Psoas muscle (tissue), 8 donors: ENCODE data around the gene SETBP1. TPM values are rescaled to one million over a fixed set of nuclear protein-coding genes. Genes with fewer than 3 reads are reported as not detected.
A peak's percentile ranks its signal among the peaks of the same experiment; 100 is the strongest.

ENCODE experiments used
- ATAC-seq, 4 donors: fragments of 200-7000 bp; cut with Tn5 transposase; one replicate each; pipeline ENCODE4 v1.9.1; 2020; ENCODE audit warnings: moderate library complexity in 3 of 4, mild to moderate bottlenecking in 2 of 4
- DNase-seq, 2 donors: peaks; one replicate each; pipeline ENCODE4 v3.0.0-alpha.2; 2020
- H3K27ac ChIP-seq: fragments of 200-600 bp; one replicate; pipeline ENCODE4 v1.8.0; 2022
- H3K27me3 ChIP-seq, 3 donors: fragments of 200-600 bp in 1 of 3; one replicate each; pipeline versions ENCODE4 v1.6.1 to v1.8.0; 2013 to 2022; ENCODE audit warnings: low read length in 2 of 3, mild to moderate bottlenecking in 2 of 3, moderate library complexity in 1 of 3; ENCODE audit not compliant: insufficient read depth in 3 of 3
- H3K36me3 ChIP-seq, 2 donors: fragments of 200-600 bp in 1 of 2; one replicate each; pipeline versions ENCODE4 v1.6.1 to v1.8.0; 2013 to 2022; ENCODE audit warnings: low read depth in 1 of 2, mild to moderate bottlenecking in 1 of 2, moderate library complexity in 1 of 2; ENCODE audit not compliant: insufficient read depth in 1 of 2
- H3K4me1 ChIP-seq: fragments of 200-600 bp; one replicate; pipeline ENCODE4 v1.8.0; 2022
- H3K4me3 ChIP-seq: fragments of 200-600 bp; one replicate; pipeline ENCODE4 v1.8.0; 2022; ENCODE audit warnings: mild to moderate bottlenecking
- H3K9me3 ChIP-seq: fragments of 200-600 bp; one replicate; pipeline ENCODE4 v1.8.0; 2022
- WGBS, 3 donors: extraction: QIAGEN DNeasy Blood & Tissue Kit; methylation state at CpG; one replicate each; pipeline versions ENCODE4 v1.1.6 to v1.1.7; 2013; 5-methylcytosine and 5-hydroxymethylcytosine counted together
- intact Hi-C, 2 donors: fragments of 100-400 bp; cut with DNase I; formaldehyde crosslinking; loops; one replicate each; pipeline versions ENCODE4 v1.11.0 to v1.14.2; 2022
- polyA plus RNA-seq, 3 donors: library from polyadenylated mRNA; stranded (reverse); fragments of 200-250 nt; gene quantifications; one replicate each; pipeline ENCODE4 v1.2.3, GENCODE V29; 2013
- total RNA-seq, 4 donors: library from RNA; stranded (reverse); fragmentation: NEBNext Ultra II Directional in 2 of 4; extraction: Animal tissue kit (Norgen Biotek cat#: 25700) in 2 of 4; gene quantifications; one replicate each; pipeline versions ENCODE4 v1.2.1 to v1.2.4, GENCODE V29; 2021 to 2023
- TF ChIP-seq, protein P1 (sequence below): fragments of 200-600 bp; IDR thresholded peaks from one replicate; pipeline ENCODE4 v1.8.0; 2022; ENCODE audit warnings: antibody characterized with exemption
- donor health status: healthy with polysubstance abuse.
- donor health status: DM: no; HTN: no; CAD: no; lungs with moderate emphysema.
- donor health status: Bipolar disorder and iron deficiency.
- donor health status: healthy.
- donor health status: DM: yes; HTN: yes; CAD: no.
- donor health status: DM: no; HTN: no; CAD: no.
- donor health status: DM: no; HTN: no; CAD: no.
- donor health status: DM: yes; HTN: yes; CAD: no.

The SETBP1 gene
- total and polyA plus RNA-seq, 7 donors: 0.61 to 21.0 (median 10.5) TPM

DNA sequence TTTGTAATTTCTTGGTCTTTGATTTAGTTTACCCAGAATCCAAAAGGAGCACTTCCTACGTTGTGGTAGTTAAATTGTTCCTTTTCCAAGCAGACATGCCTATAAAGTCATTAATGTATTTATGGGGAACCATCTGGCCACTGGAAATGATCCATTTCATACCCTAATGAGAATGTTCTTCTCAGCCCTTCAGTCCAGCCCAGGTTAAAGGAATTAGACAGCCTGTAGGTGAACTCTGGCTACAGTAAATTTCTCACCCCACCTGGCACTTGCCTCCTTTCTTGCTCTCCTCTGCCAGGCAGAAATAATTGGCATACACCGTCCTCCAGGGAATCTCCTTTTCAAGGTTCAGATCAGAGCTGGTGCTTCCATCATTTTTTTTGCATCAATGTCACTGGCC lies 121.1 kb downstream of the SETBP1 start:
- ATAC-seq (no peak), DNase-seq (no peak)
- Histone ChIP-seq H3K27me3 (no peaks in the 10 kb centered on the region), H3K9me3 (no peaks in the 10 kb centered on the region), H3K4me3 (no peak overlapping the region), H3K27ac (peak overlapping the region; percentile 97), H3K36me3 (no peaks in the 10 kb centered on the region), H3K4me1 (peaks cover 66% of the 10 kb centered on the region)
- TF ChIP-seq, protein P1, sequence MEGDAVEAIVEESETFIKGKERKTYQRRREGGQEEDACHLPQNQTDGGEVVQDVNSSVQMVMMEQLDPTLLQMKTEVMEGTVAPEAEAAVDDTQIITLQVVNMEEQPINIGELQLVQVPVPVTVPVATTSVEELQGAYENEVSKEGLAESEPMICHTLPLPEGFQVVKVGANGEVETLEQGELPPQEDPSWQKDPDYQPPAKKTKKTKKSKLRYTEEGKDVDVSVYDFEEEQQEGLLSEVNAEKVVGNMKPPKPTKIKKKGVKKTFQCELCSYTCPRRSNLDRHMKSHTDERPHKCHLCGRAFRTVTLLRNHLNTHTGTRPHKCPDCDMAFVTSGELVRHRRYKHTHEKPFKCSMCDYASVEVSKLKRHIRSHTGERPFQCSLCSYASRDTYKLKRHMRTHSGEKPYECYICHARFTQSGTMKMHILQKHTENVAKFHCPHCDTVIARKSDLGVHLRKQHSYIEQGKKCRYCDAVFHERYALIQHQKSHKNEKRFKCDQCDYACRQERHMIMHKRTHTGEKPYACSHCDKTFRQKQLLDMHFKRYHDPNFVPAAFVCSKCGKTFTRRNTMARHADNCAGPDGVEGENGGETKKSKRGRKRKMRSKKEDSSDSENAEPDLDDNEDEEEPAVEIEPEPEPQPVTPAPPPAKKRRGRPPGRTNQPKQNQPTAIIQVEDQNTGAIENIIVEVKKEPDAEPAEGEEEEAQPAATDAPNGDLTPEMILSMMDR: no peak
- intact Hi-C loops: loop anchor here in 1 of 2 donors (5.0 kb wide), 1 partner anchor 119 kb away; the partner anchor contains the start of gene SETBP1
- WGBS, 3 donors: 29 to 44% (median 39%) methylated on average over 2 of the region's 2 CpGs

DNA sequence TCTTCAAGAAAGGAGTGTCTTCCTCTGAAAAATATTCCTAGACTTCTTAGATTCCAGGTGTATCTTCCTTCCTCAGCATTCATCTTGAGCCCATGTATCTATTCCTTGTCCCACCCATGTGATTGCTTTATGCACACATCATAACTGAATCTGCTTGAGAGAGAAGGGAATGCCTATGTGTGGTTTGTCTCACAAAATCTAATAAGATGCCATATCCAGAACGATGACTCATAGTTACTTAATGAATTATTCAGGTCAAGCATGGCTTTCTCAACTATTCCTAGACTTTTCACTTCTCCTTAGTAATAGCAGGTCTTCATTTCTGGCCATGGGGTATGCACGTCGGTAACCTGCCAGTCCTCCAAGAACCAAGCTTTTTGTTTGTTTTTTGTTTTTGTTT lies 121.8 kb downstream of the SETBP1 start:
- Histone ChIP-seq H3K27me3 (no peaks in the 10 kb centered on the region), H3K9me3 (no peaks in the 10 kb centered on the region), H3K36me3 (no peaks in the 10 kb centered on the region), H3K27ac (peak overlapping the region; percentile 97), H3K4me3 (peak overlapping the region; percentile 54), H3K4me1 (peaks cover 73% of the 10 kb centered on the region)
- TF ChIP-seq, protein P1: no peak
- intact Hi-C loops: loop anchor here in 1 of 2 donors (5.0 kb wide), 1 partner anchor 120 kb away; the partner anchor contains the start of gene SETBP1
- ATAC-seq (peak; percentile 59 to 78 (median 73)), DNase-seq (no peak)
- 40 to 66% (median 50%) methylated on average over 3 of the region's 3 CpGs for WGBS, 3 donors

DNA sequence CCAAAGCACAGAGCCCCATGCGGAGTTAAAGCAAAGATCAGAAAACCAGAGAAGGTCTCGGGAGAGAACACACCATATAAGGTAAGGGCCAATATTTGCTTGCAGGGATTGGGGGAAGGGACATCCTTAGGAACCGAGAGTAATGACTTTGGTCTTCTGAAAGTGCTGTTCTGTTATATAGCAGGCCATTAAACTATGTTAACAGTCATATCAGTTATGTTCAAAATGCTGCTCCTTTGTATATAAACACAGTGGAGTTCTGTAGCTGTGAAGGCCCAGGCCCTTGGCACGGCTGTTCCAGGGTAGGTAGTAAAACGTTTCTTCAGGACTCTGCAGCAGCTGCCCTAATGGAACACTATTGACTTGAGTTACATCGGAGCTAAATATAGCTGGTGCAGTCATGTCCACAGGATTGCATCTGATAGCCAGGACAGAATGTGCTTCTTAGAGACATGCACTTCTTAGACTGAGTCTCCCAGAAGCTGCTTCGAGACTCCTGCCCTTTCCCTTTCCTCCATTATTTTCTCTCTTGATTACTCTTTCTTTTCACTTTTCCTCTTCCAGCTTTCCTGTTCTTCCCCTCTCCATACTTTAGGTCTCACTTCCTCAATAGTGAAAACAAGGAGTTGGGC lies 122.4 kb downstream of the SETBP1 start:
- H3K27me3 ChIP-seq: no peaks in the 10 kb centered on the region
- no peaks in the 10 kb centered on the region for H3K9me3 ChIP-seq
- TF ChIP-seq, protein P1: no peak
- H3K36me3 ChIP-seq: no peaks in the 10 kb centered on the region
- DNase-seq (peak; percentile 62 to 79), ATAC-seq (peak; percentile 96 to 98 (median 96))
- peaks cover 79% of the 10 kb centered on the region for H3K4me1 ChIP-seq
- H3K4me3 ChIP-seq: peak overlapping the region; percentile 54
- peak overlapping the region; percentile 97 for H3K27ac ChIP-seq
- 13 to 29% (median 18%) methylated on average over 7 of the region's 7 CpGs for WGBS, 3 donors
- intact Hi-C loops: loop anchor here in 1 of 2 donors (5.0 kb wide), 1 partner anchor 121 kb away; the partner anchor contains the start of gene SETBP1

DNA sequence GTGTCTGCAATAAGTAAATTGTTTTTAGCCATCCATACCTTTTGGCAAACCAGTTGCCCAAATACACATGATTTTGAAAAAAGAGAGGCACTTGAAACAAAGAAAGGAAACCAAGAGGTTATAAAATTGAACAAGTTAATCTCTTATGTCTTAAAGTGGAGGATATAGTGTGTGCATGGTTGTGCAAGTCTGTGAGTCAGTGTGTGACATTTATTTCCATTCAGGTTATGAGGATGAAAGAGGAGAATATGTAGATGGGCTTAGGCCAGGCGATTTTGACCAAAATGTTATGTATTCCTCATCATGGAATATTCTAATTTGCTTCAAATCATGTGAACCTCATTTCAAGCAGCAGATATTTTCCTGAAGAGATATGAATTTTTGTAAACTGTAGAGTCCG lies 123.3 kb downstream of the SETBP1 start:
- DNase-seq: no peak
- WGBS, 3 donors: 88 to 95% (median 91%) methylated on average over 2 of the region's 2 CpGs
- no peaks in the 10 kb centered on the region for H3K36me3 ChIP-seq
- intact Hi-C loops: loop anchor here in 1 of 2 donors (5.0 kb wide), 1 partner anchor 122 kb away; the partner anchor contains the start of gene SETBP1
- peaks cover 76% of the 10 kb centered on the region for H3K4me1 ChIP-seq
- H3K27ac ChIP-seq: peak overlapping the region; percentile 97
- H3K27me3 ChIP-seq: no peaks in the 10 kb centered on the region
- TF ChIP-seq, protein P1: no peak
- peak in 2 of 4 donors; percentile 39 to 42 for ATAC-seq
- H3K4me3 ChIP-seq: peak overlapping the region; percentile 54
- no peaks in the 10 kb centered on the region for H3K9me3 ChIP-seq
